Endometrial microvascular endothelial cells (primary cell): ENCODE results near the gene GNG7. TPM values are rescaled to one million over a fixed set of nuclear protein-coding genes. Genes with fewer than 3 reads are reported as not detected.
"Not testable (repeated sequence)": the region's sequence is repeated elsewhere in the genome, so short reads cannot be mapped to it uniquely, and the experiment has no call there.

Source experiments
- in situ Hi-C: cut with HindIII; loops from 2 replicates; pipeline ENCODE4 v1.10.0; 2017; ENCODE audit warnings: low sequenced_read_pairs, low pct_unique_long_range_greater_than_20kb; ENCODE audit errors: inconsistent ontology term
- total RNA-seq: library from RNA; depleted of rRNA; stranded (reverse); fragments of >200 nt; gene quantifications from one replicate; pipeline ENCODE4 v1.2.3, GENCODE V29; 2015; ENCODE audit errors: inconsistent ontology term

GNG7 gene
- total RNA-seq, 1 donor from 2014 or later: not detected

DNA sequence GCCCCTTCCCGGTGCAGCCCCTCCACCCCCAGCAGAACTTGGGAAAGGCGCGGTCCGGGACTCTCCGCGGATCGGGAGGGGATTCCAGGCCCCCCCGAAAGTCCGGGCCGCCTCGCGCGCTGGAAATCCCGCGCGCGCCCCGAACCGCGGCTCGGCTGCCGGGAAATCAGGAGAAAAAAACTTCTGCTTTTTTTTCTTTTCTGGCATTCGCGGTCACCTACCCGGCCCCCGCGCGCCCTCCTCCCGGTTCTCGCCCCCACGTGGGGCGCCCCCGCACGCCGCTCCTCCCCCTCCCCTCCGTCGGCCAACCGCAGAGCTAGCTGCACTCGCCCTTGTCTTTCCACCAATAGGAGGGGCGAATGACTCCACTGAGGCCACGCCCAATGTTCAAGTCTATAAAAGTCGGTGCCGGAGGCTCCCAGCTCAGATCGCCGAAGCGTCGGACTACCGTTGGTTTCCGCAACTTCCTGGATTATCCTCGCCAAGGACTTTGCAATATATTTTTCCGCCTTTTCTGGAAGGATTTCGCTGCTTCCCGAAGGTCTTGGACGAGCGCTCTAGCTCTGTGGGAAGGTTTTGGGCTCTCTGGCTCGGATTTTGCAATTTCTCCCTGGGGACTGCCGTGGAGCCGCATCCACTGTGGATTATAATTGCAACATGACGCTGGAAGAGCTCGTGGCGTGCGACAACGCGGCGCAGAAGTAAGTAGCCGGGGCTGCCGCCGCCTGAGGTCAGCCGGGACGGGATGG lies 226.6 kb downstream of the GNG7 start, which contains the start of gene GADD45B:
GADD45B (plus strand) TSS at position 426 of the 749 bp plus-strand sequence; CDS start at position 658, 232 bp downstream.
- in situ Hi-C loops: no loop called here

DNA sequence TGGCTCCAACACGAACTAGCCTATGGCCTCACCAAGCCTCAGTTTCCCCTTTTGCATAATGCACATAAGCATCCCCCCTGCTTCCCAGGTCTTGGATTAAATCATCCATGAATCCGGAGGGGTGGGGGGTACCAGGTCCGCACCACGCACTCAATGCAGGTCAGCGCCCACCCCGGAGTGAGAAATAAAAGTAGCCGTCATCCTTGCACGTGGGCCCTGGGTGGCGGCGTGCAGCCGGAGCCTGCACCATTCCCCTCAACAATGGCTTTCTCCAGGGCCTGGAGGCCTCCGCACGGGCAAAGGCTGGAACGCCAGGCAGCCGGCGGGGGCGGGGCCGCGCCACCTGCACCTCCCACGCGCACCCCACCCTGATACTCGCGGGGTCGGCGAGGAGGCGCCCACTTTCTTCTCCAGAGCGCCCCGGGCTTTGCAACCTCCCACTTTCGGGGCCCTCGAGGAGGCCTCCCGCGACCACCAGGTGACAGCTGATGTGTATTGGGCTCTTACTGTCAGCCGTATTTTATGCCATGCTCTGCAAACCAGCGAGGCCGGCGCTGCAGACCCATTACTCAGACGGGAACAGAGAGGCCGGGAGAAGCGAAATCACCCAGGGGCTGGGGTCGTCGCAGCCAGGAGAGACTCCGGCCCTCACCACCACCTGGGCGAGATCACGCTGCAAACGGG lies 227.3 kb downstream of the GNG7 start:
- in situ Hi-C loops: no loop called here

DNA sequence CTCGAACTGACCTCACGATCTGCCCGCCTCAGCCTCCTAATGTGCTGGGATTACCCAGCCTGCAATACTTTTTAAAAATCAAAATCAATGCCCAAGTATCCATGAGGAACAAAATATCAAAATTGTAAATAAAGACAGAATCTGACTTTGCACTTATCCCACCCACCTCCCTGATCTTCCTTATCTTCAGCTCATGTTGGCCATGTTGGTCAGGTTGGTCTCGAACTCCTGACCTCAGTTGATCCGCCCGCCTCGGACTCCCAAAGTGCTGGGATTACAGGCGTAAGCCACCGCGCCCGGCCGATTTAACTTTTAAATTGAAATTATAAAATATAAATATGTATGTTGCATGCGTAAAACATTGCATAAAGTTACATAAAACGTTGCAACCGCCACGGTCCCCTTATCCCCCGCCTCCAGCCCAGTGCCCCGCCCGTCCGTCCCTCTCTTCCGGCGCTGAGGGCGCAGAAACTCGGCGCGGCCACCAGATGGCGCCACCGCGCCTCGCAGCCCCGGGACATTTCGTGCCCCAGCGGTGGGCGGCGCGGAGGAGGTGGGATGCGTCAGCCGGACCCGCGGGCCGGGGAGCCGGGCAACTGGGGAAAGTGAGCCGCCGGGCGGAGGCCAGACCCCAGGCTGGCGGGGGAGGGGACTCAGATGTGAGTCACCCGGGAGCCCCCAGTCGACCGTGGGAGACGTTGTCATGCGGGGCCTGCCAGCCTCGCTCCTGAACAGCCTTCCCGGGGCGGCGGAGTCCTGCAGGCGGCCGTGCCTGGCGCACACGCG lies 228.1 kb downstream of the GNG7 start:
- in situ Hi-C loops: no loop called here

DNA sequence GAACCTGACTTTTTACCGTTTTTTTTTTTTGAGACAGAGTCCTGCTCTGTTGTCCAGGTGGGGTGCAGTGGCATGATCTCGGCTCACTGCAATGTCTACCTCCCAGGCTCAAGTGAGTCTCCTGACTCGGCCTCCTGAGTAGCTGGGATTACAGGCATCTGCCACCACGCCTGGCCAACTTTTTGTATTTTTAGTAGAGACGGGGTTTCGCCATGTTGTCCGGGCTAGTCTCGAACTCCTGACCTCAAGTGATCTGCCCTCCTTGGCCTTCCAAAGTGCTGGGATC lies 232.6 kb downstream of the GNG7 start:
- in situ Hi-C loops: not testable (repeated sequence)

DNA sequence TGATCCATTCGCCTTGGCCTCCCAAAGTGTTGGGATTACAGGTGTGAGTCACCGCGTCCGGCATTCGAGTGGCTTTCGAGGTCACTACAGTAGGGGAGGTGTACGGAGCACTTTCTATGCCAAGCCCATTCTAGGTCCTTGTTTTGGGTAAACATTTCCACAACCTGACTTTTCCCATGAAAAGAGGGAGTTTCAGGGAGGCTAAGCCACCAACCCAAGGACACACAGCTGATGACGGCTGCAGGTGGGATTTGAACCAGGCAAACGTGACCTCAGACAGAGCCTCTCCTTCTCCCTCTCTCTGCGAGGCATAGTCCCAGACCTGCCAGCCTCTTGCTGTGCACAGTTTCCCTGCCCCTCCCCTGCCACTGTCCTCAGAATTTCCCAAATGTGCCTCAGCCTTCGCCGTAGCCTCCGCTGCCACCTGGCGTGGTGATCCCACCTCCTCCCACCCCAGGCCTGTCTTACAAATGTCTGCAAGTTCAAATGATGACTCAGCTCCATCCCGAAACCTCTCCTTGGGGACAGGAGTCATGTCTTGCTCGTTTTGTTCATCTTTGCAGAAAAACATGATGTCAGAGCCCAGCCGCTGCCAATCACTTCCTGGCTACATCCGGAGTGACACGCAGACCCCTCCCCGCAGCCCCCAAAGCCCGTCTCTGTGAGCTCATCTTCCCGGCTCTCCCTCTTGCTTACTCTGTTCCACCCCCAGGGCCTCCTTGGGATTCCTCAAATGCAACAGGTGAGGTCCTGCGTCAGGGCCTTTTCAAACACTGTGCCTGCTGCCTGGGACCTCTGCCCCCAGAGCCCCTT lies 233.2 kb downstream of the GNG7 start:
- in situ Hi-C loops: no loop called here

DNA sequence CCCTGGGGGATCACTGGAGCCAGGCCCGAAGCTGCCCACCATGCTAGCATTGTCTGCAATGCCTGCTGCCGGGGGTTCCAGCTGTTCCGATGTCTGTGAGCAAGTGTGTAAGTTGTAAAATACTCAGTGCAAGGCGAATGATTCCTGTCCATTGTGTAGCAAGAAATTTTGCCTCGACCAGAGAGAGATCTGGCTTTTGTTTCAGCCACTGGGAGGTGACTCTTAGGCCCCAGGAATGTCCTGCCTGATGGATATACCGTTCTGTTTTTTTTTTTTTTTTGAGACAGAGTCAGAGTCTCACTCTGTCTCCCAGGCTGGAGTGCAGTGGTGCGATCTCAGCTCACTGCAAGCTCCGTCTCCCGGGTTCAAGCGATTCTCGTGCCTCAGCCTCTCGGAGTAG lies 233.9 kb downstream of the GNG7 start:
- in situ Hi-C loops: no loop called here

DNA sequence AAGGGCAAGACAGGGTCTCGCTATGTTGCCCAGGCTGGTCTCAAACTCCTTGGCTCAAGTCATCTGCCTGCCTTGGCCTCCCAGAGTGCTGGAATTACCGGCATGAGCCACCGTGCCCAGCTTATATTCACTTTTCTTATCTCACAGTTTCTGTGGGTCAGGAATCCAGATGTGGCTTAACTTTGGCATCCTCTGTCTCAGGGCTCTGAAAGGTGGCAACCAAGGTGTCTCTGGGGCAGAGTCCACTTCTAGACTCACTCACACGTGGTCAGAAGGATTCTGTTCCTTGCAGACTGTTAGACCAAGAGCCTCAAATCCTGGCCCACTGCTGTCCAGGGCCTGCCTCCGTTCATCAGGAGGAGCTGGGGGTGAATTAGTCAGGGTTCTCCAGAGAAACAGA lies 238.1 kb downstream of the GNG7 start:
- in situ Hi-C loops: no loop called here

DNA sequence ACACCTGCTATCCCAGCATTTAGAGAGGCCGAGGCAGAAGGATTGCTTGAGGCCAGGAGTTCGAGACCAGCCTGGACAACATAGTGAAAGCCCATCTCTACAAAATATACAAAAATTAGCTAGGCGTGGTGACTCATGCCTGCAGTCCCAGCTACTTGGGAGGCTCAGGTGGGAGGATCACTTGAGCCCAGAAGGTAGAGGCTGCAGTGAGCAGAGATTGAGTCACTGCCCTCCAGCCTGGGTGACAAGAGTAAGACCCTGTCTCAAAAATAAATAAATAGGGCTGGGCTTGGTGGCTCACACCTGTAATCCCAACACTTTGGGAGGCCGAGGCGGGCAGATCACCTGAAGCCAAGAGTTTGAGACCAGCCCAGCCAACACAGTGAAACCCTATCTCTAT lies 238.8 kb downstream of the GNG7 start:
- in situ Hi-C loops: not testable (repeated sequence)

DNA sequence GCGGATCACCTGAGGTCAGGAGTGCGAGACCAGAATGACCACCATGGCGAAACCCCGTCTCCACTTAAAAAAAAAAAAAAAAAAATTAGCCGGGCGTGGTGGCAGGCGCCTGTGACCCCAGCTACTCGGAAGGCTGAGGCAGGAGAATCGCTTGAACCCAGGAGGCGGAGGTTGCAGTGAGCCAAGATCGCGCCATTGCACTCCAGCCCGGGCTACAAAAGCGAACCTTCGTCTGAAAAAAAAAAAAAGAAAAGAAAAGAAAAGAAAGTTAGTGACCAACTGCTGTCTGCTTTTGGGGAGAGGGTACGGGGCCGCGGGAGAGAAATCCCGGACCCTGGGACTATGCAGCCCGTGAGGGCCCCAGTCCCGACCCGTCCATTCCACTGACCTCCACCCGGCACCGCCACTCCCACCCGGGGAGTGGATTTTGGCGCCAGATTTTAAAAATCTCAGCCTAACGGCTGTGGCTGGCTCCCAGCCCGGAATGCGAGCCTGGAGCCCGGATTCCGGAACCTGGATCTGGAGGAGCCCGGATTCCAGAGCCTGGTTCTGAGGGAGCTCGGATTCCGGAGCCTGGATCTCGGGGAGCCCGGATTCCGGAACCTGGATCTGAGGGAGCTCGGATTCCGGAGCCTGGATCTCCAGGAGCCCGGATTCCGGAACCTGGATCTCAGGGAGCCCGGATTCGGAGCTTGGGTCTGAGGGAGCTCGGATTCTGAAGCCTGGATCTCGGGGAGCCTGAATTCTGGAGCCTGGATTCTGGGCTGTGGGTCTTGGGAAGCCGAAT lies 239.7 kb downstream of the GNG7 start:
- in situ Hi-C loops: no loop called here

DNA sequence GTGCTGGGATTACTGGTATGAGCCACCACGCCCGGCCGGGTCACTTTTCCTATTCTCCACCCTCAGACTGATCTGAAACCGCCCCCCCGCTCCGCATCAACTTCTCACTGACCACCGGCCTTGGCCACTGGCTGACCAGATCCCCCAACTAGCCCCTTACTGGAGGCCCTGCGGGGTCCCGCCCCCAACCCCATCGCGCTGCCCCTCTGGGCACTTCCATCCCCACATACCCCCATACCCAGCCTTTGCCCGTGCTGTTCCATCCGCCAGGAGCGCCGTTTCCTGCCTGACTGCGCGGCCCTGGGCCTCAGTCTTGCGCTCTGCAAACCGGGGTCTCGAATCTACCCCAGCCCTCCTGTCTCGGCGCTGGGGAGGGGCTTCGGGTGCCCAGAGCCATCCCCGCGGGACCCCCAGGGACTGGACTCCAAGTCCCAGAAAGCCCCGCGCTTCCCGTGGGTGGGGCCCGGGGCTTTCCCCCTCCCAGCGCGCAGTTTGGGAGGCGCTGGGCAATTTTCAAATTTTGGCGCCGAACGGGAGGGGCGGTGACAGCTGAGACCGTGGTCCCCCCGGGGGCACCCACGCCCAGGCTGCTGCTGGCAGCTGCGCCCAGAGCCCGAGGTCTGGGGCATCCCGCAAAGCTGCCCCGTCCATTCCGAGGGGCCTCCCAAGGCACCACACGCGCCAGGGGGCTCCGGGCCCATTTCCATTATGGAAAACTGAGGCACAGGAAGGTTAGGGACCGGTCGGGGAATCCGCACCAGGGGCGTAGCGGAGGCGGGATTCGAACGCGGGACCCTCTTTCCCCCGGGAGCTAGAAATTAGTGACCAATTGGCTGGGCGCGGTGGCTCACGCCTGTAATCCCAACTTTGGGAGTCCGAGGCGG lies 240.5 kb downstream of the GNG7 start:
- in situ Hi-C loops: no loop called here

Other genes starting within 250 kb of the GNG7 start
- 185 TPM for gene LMNB2, start 245.7 kb downstream of the GNG7 start, total RNA-seq
- gene GADD45B, start 226.6 kb downstream of the GNG7 start, total RNA-seq: 45.3 TPM
- not detected for gene DIRAS1, start 18.7 kb upstream of the GNG7 start, total RNA-seq
- gene SLC39A3, start 37.3 kb upstream of the GNG7 start, total RNA-seq: 41.0 TPM
- gene SGTA, start 80.6 kb upstream of the GNG7 start, total RNA-seq: 101 TPM
- 140 TPM for gene THOP1, start 82.8 kb upstream of the GNG7 start, total RNA-seq
- 5.4 TPM for gene ZNF554, start 117.2 kb upstream of the GNG7 start, total RNA-seq
- 3.2 TPM for gene ZNF555, start 138.8 kb upstream of the GNG7 start, total RNA-seq
- not detected for gene ZNF556, start 164.6 kb upstream of the GNG7 start, total RNA-seq
- gene ZNF57, start 198.2 kb upstream of the GNG7 start, total RNA-seq: 4.6 TPM
- gene ZNF77, start 242.3 kb upstream of the GNG7 start, total RNA-seq: 2.3 TPM